H7 (cell line): ENCODE data around the gene GRPEL2. TPM values are rescaled to one million over a fixed set of nuclear protein-coding genes. Genes with fewer than 3 reads are reported as not detected.
A peak's percentile ranks its signal among the peaks of the same experiment; 100 is the strongest.

Experiments used
- DNase-seq: peaks from one replicate; pipeline ENCODE4 v3.0.0; 2012
- H3K27me3 ChIP-seq: 2 replicates; pipeline ENCODE4 v1.6.0; 2011; ENCODE audit warnings: mild to moderate bottlenecking, low read length; ENCODE audit not compliant: control insufficient read depth, insufficient read depth
- H3K36me3 ChIP-seq: replicated peaks from 2 replicates; pipeline ENCODE4 v1.5.1; 2011; ENCODE audit warnings: low read length; ENCODE audit not compliant: control insufficient read depth, insufficient read depth
- H3K4me3 ChIP-seq: 2 replicates; pipeline ENCODE4 v1.5.1; 2011; ENCODE audit warnings: low read depth, mild to moderate bottlenecking, control low read depth, low read length, moderate library complexity; ENCODE audit not compliant: insufficient read depth
- total RNA-seq: library from RNA; depleted of rRNA; stranded (reverse); fragments of >200 nt; shearing (Covaris generic); gene quantifications from 2 replicates; pipeline ENCODE4 v1.2.3, GENCODE V29; 2014

Gene GRPEL2
- total RNA-seq, 1 experiment from 2014 or later, result 37.0 TPM

DNA sequence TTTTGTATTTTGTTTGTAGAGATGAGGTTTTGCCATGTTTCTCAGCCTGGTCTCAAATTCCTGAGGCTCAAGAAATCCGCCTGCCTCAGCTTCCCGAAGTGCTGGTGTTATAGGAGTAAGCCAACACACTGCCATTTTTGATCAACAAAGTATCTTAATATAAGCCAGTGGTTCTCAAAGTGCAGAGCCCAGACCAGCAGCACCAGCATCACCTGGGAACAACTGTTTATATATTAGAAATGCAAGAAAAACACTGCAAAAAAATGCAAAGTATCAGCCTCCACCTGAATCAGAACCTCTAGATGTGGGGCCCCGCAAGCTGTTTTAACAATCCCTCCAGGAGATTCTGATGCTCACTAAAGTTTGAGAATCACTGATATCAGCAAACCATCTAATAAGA, 27.6 kb downstream of the GRPEL2 start:
- Histone ChIP-seq H3K27me3 (no peaks in the 10 kb centered on the region), H3K36me3 (no peaks in the 10 kb centered on the region), H3K4me3 (no peak overlapping the region)
- DNase-seq, result no peak

GRCh38 chr5:149374303-149374702, 29.0 kb downstream of the GRPEL2 start:
- H3K36me3 ChIP-seq, result no peaks in the 10 kb centered on the region
- no peaks in the 10 kb centered on the region for H3K27me3 ChIP-seq
- no peak overlapping the region for H3K4me3 ChIP-seq
- DNase-seq, result peak; percentile 17

- Histone ChIP-seq H3K36me3 (no peaks in the 10 kb centered on the region), H3K27me3 (no peaks in the 10 kb centered on the region), H3K4me3 (no peak overlapping the region)
- DNase-seq, result no peak
Observed at GRCh38 chr5:149374801-149375200, 29.5 kb downstream of the GRPEL2 start.

DNA sequence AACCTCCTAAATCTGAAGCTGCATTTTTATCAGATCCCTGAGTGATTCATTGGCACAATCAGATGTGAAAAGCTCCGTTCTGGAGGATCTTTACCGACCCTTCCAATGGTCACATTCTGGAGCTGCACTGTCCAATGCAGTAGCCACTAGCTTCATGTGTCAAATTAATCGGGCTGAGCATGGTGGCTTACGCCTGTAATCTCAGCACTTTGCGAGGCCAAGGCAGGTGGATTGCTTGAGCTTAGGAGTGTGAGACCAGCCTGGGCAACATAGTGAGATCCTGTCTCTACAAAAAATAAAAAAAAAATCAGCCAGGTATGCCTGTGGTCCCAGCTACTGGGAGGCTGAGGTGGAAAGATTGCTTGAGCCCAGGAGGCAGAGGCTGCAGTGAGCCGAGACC, 30.1 kb downstream of the GRPEL2 start:
- DNase-seq, result no peak
- H3K36me3 ChIP-seq, result no peaks in the 10 kb centered on the region

GRCh38 chr5:149376104-149376503, 30.8 kb downstream of the GRPEL2 start:
- peak; percentile 21 for DNase-seq
- H3K36me3 ChIP-seq, result no peaks in the 10 kb centered on the region
- no peak overlapping the region for H3K4me3 ChIP-seq
- H3K27me3 ChIP-seq, result no peaks in the 10 kb centered on the region

More for the DNA sequence above, 30.1 kb downstream of the GRPEL2 start:
- Histone ChIP-seq H3K4me3 (no peak overlapping the region), H3K27me3 (no peaks in the 10 kb centered on the region)

DNA sequence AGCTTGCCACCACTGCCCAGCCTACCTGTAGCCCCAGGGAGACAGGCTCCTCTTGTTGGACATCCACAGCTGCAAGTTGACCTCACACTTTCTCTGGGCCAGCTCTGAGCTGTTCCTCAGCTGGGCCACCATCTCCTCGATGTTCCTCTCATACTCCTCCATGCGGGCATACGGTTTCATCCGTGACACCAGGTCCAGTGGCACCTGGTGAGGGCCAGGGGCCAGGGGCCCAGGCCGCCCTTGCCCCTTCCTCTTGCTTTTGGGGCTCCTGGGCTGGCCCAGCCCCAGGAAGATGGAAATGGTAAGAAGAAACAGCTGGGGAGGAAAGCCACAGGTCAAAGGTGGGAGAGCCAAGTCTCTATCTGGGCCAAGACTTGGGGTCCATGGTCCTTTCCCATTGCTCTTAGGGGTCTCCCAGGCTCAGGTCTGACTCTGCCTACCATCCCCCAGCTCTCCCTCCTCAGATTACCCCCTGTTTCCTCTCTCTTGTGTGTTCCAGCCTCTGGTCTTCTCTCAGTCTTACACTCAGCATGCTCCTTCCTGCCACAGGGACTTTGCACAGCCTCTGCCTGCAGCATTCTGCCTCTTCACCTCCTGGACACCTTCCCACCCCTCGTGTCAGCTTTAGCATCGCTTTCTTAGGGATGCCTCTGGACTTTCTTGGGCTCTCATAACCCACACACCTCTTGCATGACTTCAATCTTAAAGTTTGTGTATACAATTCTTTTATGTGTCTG, 31.6 kb downstream of the GRPEL2 start:
- H3K4me3 ChIP-seq, result no peak overlapping the region
- peak; percentile 17 for DNase-seq
- no peaks in the 10 kb centered on the region for H3K36me3 ChIP-seq
- H3K27me3 ChIP-seq, result no peaks in the 10 kb centered on the region

- Histone ChIP-seq H3K36me3 (no peaks in the 10 kb centered on the region), H3K27me3 (no peaks in the 10 kb centered on the region), H3K4me3 (no peak overlapping the region)
- DNase-seq, result peak; percentile 38
Observed at GRCh38 chr5:149378241-149378820, 33.0 kb downstream of the GRPEL2 start.

GRCh38 chr5:149379177-149379761, 34.0 kb downstream of the GRPEL2 start, which contains the start of gene IL17B:
TSS of gene IL17B (minus strand) at chr5:149379292. CDS start at chr5:149379225, 67 bp downstream.
- Histone ChIP-seq H3K4me3 (no peak within 1 kb of the TSS), H3K27me3 (no peaks in the 10 kb centered on the region), H3K36me3 (no peaks in the 10 kb centered on the region)
- peak; percentile 46 for DNase-seq

- Histone ChIP-seq H3K36me3 (no peaks in the 10 kb centered on the region), H3K4me3 (no peak overlapping the region), H3K27me3 (no peaks in the 10 kb centered on the region)
- peak; percentile 14 for DNase-seq
Observed at GRCh38 chr5:149379818-149380374, 34.6 kb downstream of the GRPEL2 start.

DNA sequence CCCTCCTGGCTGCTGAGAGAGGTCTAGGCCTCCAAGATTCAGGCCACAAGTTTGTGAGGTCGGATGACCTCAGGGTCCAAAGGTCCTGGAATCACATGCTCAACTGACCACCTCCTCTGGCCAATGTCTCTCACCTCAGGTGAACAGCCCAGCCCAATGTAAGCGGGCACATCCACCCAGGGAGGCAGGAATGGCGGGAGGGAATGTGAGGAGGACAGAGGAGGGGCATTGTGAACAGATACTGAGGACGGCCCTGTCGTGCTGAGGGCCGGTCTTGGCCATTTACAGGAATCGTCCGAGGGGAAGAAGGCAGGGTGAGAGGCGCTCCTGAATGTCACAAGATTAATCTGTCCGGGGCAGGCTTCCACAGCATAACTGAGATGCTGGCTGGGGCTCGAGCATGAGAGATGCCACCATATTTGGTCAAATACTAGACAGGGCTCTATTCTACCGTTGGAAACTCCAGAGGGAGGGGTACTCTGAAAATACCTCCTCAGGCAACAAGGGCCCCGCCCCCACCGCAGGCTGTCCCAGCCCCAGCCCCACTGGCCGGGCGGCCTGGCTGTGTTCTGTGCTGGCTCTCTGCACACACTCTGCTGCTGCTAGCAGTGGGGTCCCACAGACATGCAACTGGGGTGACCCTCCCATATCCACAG, 35.3 kb downstream of the GRPEL2 start:
- DNase-seq, result peak; percentile 61
- Histone ChIP-seq H3K27me3 (no peaks in the 10 kb centered on the region), H3K36me3 (no peaks in the 10 kb centered on the region), H3K4me3 (no peak overlapping the region)

DNA sequence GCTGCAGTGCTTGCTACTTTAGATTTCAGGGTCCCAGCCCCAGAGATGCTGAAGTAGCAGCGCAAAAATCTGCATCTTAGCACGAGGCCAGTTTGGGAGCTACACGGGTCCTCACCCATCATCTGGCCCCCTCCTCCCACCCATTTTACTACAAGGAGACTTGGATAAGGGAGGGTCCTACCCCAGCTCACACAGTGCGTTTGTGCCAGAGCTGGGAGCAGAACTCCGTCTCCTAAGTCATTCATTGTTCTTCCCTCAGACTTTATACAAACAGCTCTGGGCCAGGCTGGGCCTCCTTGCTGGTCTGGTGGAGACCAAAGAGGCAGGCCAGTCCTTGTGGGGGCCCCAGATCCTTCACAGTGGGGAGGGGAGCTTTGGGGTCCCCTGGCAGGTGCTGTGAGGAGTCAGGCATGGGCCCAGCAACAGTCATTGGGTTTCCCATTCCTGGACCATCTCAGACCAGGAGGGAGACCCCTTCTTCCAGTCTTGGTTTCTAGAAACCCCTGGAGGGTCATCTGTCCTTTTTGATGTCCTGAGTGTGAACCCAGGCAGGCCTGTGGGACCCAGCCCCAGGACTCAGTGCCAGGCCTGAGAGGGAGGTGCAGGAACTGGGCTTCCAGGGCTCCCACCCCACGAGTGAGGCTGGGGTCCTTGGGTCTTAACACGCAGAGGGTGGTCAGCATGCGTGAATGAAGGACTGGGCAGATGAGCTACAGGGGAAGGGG, 36.1 kb downstream of the GRPEL2 start:
- no peaks in the 10 kb centered on the region for H3K27me3 ChIP-seq
- H3K4me3 ChIP-seq, result no peak overlapping the region
- DNase-seq, result peak; percentile 44
- no peaks in the 10 kb centered on the region for H3K36me3 ChIP-seq

DNA sequence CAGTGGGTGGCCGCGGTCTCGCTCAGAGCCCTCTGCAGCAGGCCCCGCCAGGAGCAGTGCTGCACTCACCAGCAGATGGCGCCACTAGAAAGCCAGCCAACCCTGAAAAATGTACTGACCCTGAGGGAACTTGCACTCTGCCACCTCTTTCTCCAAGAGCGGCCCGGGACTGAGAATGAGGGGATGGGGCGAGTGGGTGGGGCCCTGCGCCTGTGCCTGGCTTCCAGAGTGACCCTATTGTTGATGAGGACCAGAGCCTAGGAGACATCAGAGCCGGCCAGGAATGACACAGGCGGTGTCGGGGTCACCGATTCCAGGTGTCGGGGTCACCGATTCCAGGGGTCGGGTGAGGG, 36.7 kb downstream of the GRPEL2 start:
- DNase-seq, result peak; percentile 95
- Histone ChIP-seq H3K27me3 (no peaks in the 10 kb centered on the region), H3K4me3 (no peak overlapping the region), H3K36me3 (no peaks in the 10 kb centered on the region)

DNA sequence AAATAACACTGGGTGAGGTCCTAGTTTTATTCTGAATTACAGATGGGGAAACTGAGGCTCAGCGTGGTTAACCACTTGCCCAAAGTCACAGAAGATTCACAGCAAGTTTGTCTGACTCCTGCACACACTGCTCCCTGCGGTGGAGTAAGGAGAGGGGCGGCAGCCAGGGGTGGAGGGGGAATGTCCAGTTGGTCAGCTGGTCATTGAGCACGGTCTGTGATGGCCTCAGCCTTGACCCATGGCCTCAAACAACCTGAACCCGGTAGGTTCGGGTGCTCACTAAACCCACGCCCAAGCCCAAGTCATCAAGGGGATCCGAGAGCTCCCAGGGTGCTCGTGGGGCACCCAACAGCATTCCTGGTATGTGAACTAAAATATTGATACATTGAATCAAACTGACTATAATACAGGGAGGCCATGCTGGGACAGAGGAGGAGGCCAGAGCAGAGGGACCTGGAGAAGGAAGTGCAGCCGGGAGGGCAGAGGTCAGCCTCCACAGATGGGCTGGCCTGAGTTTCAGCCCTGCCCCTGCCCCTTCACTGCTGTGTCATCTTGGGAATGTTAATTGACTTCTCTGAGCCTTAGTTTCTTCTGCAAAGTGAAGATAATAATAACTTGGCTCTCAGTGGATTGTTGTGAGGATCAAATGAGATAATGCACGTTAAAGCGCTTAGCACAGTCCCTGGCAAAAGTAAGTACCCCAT, 37.4 kb downstream of the GRPEL2 start:
- Histone ChIP-seq H3K36me3 (no peaks in the 10 kb centered on the region), H3K27me3 (no peaks in the 10 kb centered on the region), H3K4me3 (no peak overlapping the region)
- DNase-seq, result no peak

- no peak for DNase-seq
- H3K27me3 ChIP-seq, result no peaks in the 10 kb centered on the region
- no peak overlapping the region for H3K4me3 ChIP-seq
- H3K36me3 ChIP-seq, result no peaks in the 10 kb centered on the region
Observed at GRCh38 chr5:149383399-149383798, 38.1 kb downstream of the GRPEL2 start.
